Common myeloid progenitor, CD34-positive (primary cell): ENCODE measurements around the gene GRID2.

Experiments used
- CTCF ChIA-PET: fragments of 350-600 bp; sonication (Branson Sonifier 250); formaldehyde crosslinking; loops from one replicate; lab custom pipeline; 2021; ENCODE audit warnings: antibody characterized with exemption; lab: Charles Lee
- POLR2A ChIA-PET: fragments of 350-600 bp; sonication (Branson Sonifier 250); formaldehyde crosslinking; loops from one replicate; lab custom pipeline; 2021; ENCODE audit warnings: antibody characterized with exemption; lab: Charles Lee
- DNase-seq, 3 donors: peaks; one replicate each; pipeline versions ENCODE4 v3.0.0 to v3.0.0-alpha.2; 2013
- H3K27ac ChIP-seq, 2 experiments: 1 replicate in 1 of 2; 2 replicates in 1 of 2; pipeline ENCODE4 v1.7.0; 2013; ENCODE audit warnings: inconsistent platforms in 2 of 2, low read length in 2 of 2, mild to moderate bottlenecking in 2 of 2, low read depth in 1 of 2, moderate library complexity in 1 of 2; ENCODE audit not compliant: severe bottlenecking in 2 of 2, insufficient read depth in 1 of 2, poor library complexity in 1 of 2
- H3K27me3 ChIP-seq, 5 experiments: replicated peaks in 2 of 5; 1 replicate in 3 of 5; 2 replicates in 2 of 5; pipeline versions ENCODE4 v1.6.1 to v1.7.0; 2013; ENCODE audit warnings: low read length in 4 of 5, mild to moderate bottlenecking in 2 of 5, moderate library complexity in 2 of 5, inconsistent platforms in 1 of 5; ENCODE audit not compliant: insufficient read depth in 5 of 5, control insufficient read depth in 4 of 5
- H3K36me3 ChIP-seq, 4 experiments: 1 replicate in 2 of 4; 2 replicates in 2 of 4; pipeline versions ENCODE4 v1.6.1 to v1.7.0; 2013; ENCODE audit warnings: low read length in 3 of 4, control low read depth in 1 of 4, mild to moderate bottlenecking in 1 of 4; ENCODE audit not compliant: control insufficient read depth in 4 of 4, insufficient read depth in 4 of 4
- H3K4me1 ChIP-seq, 4 experiments: 1 replicate in 3 of 4; 2 replicates in 1 of 4; pipeline versions ENCODE4 v1.6.1 to v1.7.1; 2013; ENCODE audit warnings: low read length in 3 of 4, mild to moderate bottlenecking in 3 of 4, control low read depth in 1 of 4, inconsistent platforms in 1 of 4, moderate library complexity in 1 of 4; ENCODE audit not compliant: control insufficient read depth in 4 of 4, insufficient read depth in 4 of 4; ENCODE audit errors: control extremely low read depth in 1 of 4
- H3K4me3 ChIP-seq, 7 experiments: 1 replicate in 4 of 7; 2 replicates in 3 of 7; pipeline versions ENCODE4 v1.5.1 to v1.7.0; 2013; ENCODE audit warnings: mild to moderate bottlenecking in 7 of 7, low read length in 6 of 7, moderate library complexity in 6 of 7, inconsistent platforms in 2 of 7, low read depth in 2 of 7, control low read depth in 1 of 7; ENCODE audit not compliant: insufficient read depth in 4 of 7, control insufficient read depth in 1 of 7; ENCODE audit errors: extremely low read depth in 1 of 7
- H3K9me3 ChIP-seq, 5 experiments: 1 replicate in 4 of 5; 2 replicates in 1 of 5; pipeline versions ENCODE4 v1.6.1 to v1.7.1; 2013; ENCODE audit warnings: low read length in 4 of 5, mild to moderate bottlenecking in 2 of 5, inconsistent platforms in 1 of 5, low read depth in 1 of 5, moderate library complexity in 1 of 5; ENCODE audit not compliant: control insufficient read depth in 4 of 5, insufficient read depth in 2 of 5; ENCODE audit errors: control extremely low read depth in 1 of 5
- WGBS: methylation state at CpG from one replicate; pipeline ENCODE4 v1.1.5; 2013; ENCODE audit not compliant: insufficient coverage; 5-methylcytosine and 5-hydroxymethylcytosine counted together

Gene GRID2

DNA sequence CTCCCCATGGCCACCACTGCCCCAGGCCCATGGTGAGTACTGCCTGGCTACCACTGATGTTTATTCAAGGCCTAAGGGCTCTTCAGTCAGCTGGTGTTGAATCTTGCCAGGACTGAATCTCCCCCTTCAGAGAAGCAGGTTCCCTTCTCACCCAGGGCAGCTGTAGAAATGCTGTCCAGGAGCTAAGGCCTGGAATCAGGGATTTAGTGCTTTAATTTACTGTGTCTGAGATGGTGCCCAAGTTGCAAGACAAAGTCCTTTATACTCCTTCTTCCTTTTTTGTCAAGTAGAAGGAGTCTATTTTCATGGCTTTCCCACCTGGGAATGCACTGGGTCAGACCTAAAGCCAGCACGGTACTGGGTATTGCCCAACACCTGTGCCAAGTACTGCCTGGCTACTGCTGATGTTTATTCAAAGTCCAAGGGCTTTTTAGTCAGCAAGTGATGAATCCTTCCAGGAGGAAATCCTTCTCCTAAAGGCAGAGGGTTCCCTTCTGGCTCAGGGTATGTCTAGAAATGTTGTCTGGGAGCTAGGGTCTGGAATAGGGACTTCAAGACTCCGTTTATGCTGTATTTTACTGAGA lies 1407.2 kb downstream of the GRID2 start:
- no peak for DNase-seq
- no peaks in the 10 kb centered on the region for H3K4me1 ChIP-seq
- no peak overlapping the region for H3K4me3 ChIP-seq
- ChIA-PET POLR2A (no interaction called here), CTCF (no interaction called here)
- no peaks in the 10 kb centered on the region for H3K9me3 ChIP-seq
- no peak overlapping the region for H3K27ac ChIP-seq
- 83% methylated on average over 1 of the region's 2 CpGs for WGBS
- no peaks in the 10 kb centered on the region for H3K36me3 ChIP-seq
- H3K27me3 ChIP-seq = no peaks in the 10 kb centered on the region

DNA sequence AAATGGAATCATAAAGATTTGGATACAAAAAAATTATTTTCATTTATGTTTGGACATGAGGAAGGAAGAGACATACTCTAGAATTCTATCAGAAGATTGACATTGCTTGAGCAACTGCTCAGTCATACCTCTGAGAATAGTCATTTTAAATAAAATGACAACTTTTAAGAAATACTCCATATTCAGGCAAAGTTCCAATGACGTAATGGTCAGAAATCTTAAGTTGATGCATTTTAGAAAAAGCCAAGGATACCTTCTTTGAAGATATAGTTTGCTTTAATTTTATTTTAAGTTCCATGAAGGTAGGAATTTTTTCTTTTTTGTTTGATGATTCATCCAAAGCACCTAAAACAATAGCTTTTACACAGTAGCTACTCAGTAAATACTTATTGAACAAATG lies 1414.5 kb downstream of the GRID2 start:
- WGBS = no CpG with 5 or more reads among the region's 1 CpG
- CTCF ChIA-PET = no interaction called here
- Histone ChIP-seq H3K4me3 (no peak overlapping the region), H3K9me3 (no peaks in the 10 kb centered on the region), H3K4me1 (no peaks in the 10 kb centered on the region), H3K36me3 (no peaks in the 10 kb centered on the region), H3K27ac (no peak overlapping the region), H3K27me3 (no peaks in the 10 kb centered on the region)
- no peak for DNase-seq
- POLR2A ChIA-PET = no interaction called here

DNA sequence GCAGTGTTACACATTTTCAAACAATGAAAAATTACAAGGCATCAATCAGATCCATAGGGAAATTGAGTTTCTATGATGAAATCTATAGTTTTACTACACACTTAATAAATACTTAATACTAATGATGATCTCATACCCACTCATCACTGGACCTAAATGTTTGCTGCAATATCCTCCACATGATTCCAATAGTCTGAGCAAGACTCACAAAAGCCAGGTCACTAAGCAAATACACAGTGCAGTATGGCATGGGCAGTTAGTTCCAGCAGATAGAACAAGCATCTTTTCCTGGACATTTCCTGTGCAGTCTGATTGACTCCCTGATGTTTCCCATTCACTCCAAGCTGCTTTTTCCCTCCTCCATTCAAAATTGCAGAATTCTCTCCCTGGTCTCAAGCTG lies 1415.8 kb downstream of the GRID2 start:
- DNase-seq = no peak
- ChIA-PET POLR2A (no interaction called here), CTCF (no interaction called here)

DNA sequence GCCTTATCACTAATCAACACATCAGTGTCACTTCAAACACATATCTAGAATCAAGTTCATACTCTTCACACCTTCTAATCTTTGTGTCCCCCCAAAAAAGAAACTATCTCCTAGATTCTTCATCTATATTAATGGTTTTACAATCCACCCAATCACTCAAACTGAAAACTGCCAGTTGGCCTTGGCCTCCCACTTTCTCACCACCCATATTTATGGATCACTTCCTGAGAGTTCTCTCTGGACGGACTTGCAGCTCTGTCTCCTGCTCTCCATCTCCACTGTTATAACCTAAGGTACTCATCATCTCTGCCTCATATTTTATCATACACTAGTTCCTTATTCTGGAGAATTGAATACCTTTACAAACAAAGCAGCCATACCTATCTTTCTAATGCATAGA lies 1418.7 kb downstream of the GRID2 start:
- H3K4me1 ChIP-seq = no peaks in the 10 kb centered on the region
- CTCF ChIA-PET = no interaction called here
- H3K36me3 ChIP-seq = no peaks in the 10 kb centered on the region
- no peak overlapping the region for H3K4me3 ChIP-seq
- H3K27ac ChIP-seq = no peak overlapping the region
- H3K27me3 ChIP-seq = no peaks in the 10 kb centered on the region
- WGBS = 100% methylated on average over 1 of the region's 1 CpG
- no peak for DNase-seq
- POLR2A ChIA-PET = no interaction called here
- no peaks in the 10 kb centered on the region for H3K9me3 ChIP-seq

More for the DNA sequence above, 1415.8 kb downstream of the GRID2 start:
- no peaks in the 10 kb centered on the region for H3K9me3 ChIP-seq
- H3K4me1 ChIP-seq = no peaks in the 10 kb centered on the region
- H3K4me3 ChIP-seq = no peak overlapping the region
- H3K36me3 ChIP-seq = no peaks in the 10 kb centered on the region
- H3K27me3 ChIP-seq = no peaks in the 10 kb centered on the region
- H3K27ac ChIP-seq = no peak overlapping the region

DNA sequence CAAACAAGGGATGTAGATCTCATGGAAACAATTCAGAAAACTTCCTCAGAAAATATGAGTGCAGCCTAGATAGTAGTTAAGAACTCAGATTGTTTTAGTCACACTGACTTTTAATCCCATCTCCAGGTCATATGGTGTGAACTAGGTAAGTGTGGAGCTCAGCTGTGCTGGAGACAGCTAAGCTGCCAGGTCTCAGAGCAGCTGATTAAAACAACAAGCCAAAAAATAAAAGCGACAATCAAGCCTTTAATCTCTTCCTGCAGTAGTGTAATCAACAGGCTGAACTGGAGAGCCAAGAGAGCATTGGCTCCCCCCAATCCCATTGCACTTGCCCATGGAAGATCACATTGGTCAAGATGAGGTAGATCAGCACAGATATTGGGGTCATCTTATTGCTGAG lies 1426.5 kb downstream of the GRID2 start:
- Histone ChIP-seq H3K9me3 (no peaks in the 10 kb centered on the region), H3K27me3 (no peaks in the 10 kb centered on the region), H3K4me3 (no peak overlapping the region), H3K4me1 (no peaks in the 10 kb centered on the region), H3K27ac (no peak overlapping the region), H3K36me3 (no peaks in the 10 kb centered on the region)
- ChIA-PET CTCF (no interaction called here), POLR2A (no interaction called here)
- WGBS = 100% methylated on average over 1 of the region's 1 CpG
- no peak for DNase-seq

DNA sequence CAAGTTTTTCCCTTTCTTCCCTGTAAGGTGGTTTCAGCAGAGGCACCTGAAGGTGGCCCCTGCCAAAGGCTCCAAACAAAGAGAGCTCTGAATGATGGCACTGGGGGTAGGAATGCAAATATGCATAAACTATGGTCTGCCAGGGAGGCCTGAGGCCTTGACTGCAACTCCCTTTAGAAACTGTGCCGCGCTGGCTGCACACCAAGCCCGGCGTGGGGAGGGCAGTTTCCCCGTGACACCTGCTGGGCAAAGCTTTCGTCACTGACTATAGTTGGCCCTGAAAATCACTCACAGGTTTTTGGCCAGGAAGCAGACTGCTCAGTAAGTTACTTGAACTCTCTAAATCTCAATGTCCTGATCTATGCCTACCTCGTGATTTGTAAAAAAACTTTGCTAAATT lies 1427.0 kb downstream of the GRID2 start:
- DNase-seq = no peak

DNA sequence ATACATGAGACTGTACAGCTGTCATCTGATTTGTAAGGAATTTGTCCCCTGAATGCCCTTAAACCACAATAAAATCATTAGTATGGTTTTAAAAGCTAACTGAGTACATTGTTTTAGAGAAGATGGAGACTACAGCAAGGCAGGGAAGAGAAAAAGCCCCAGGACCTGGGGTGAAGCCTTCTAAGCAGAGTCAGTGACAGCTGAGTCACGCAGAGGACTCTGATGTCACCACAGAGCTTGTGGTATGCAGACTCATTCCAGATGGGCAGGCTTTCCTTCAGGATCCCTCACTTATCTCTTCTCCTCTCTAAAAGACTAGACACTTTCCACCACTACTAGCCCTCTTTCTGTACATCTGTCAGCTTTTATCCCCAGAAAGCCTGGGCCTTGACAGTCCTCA lies 1427.7 kb downstream of the GRID2 start:
- 88% methylated on average over 1 of the region's 1 CpG for WGBS
- DNase-seq = no peak
- no peak overlapping the region for H3K27ac ChIP-seq
- H3K4me3 ChIP-seq = no peak overlapping the region
- POLR2A ChIA-PET = no interaction called here
- CTCF ChIA-PET = no interaction called here
- H3K27me3 ChIP-seq = no peaks in the 10 kb centered on the region
- no peaks in the 10 kb centered on the region for H3K4me1 ChIP-seq
- H3K9me3 ChIP-seq = no peaks in the 10 kb centered on the region
- no peaks in the 10 kb centered on the region for H3K36me3 ChIP-seq

More for the DNA sequence above, 1427.0 kb downstream of the GRID2 start:
- Histone ChIP-seq H3K4me3 (no peak overlapping the region), H3K9me3 (no peaks in the 10 kb centered on the region), H3K4me1 (no peaks in the 10 kb centered on the region), H3K27me3 (no peaks in the 10 kb centered on the region), H3K27ac (no peak overlapping the region), H3K36me3 (no peaks in the 10 kb centered on the region)
- WGBS = 96% methylated on average over 7 of the region's 7 CpGs
- CTCF ChIA-PET = no interaction called here
- POLR2A ChIA-PET = no interaction called here
